GM23338 (cell line): ENCODE data around the gene ZNF140. TPM values are rescaled to one million over a fixed set of nuclear protein-coding genes. Genes with fewer than 3 reads are reported as not detected.

Experiments used
- ATAC-seq: fragments of 200-7000 bp; cut with Tn5 transposase; 3 replicates; pipeline ENCODE4 v1.9.1; 2020
- DNase-seq: peaks from one replicate; pipeline ENCODE4 v3.0.0-alpha.2; 2015; ENCODE audit warnings: low spot score
- H2AFZ ChIP-seq: fragments of 200-600 bp; sonication (generic); 2 replicates; pipeline ENCODE4 v1.8.0; 2016; ENCODE audit warnings: antibody characterized with exemption, mild to moderate bottlenecking, moderate library complexity
- H3F3A ChIP-seq: fragments of 200-600 bp; sonication (generic); replicated peaks from 2 replicates; pipeline ENCODE4 v1.8.0; 2017; ENCODE audit warnings: antibody characterized with exemption, mixed run types, low read depth
- H3K27ac ChIP-seq: fragments of 200-600 bp; sonication (generic); 2 replicates; pipeline ENCODE4 v1.6.1; 2016; ENCODE audit warnings: low read depth
- H3K27me3 ChIP-seq: fragments of 200-600 bp; sonication (generic); 2 replicates; pipeline ENCODE4 v1.8.0; 2016; ENCODE audit warnings: mild to moderate bottlenecking, mixed run types, moderate library complexity; ENCODE audit not compliant: insufficient read depth
- H3K36me3 ChIP-seq: fragments of 200-600 bp; sonication (generic); 2 replicates; pipeline ENCODE4 v1.8.0; 2016; ENCODE audit warnings: mild to moderate bottlenecking; ENCODE audit not compliant: insufficient read depth
- H3K4me1 ChIP-seq: fragments of 200-600 bp; sonication (generic); 2 replicates; pipeline ENCODE4 v1.8.0; 2016; ENCODE audit warnings: mild to moderate bottlenecking, moderate library complexity; ENCODE audit not compliant: insufficient read depth
- H3K4me2 ChIP-seq: fragments of 200-600 bp; sonication (generic); 2 replicates; pipeline ENCODE4 v1.7.1; 2017; ENCODE audit warnings: mixed run types
- H3K4me3 ChIP-seq: fragments of 200-600 bp; sonication (generic); 2 replicates; pipeline ENCODE4 v1.6.1; 2016; ENCODE audit warnings: mixed run types
- H3K79me2 ChIP-seq: fragments of 200-600 bp; sonication (generic); replicated peaks from 2 replicates; pipeline ENCODE4 v1.8.0; 2017; ENCODE audit warnings: mild to moderate bottlenecking; ENCODE audit not compliant: insufficient read depth
- H3K9me2 ChIP-seq: fragments of 200-600 bp; sonication (generic); 2 replicates; pipeline ENCODE4 v1.8.0; 2017; ENCODE audit not compliant: insufficient read depth
- H4K20me1 ChIP-seq: fragments of 200-600 bp; sonication (generic); replicated peaks from 2 replicates; pipeline ENCODE4 v1.8.0; 2017; ENCODE audit warnings: mild to moderate bottlenecking; ENCODE audit not compliant: insufficient read depth
- H3K27ac Mint-ChIP-seq: 2 replicates; pipeline ENCODE4 v1.8.0; 2020; ENCODE audit warnings: inconsistent platforms, mild to moderate bottlenecking, moderate library complexity, mixed read lengths
- H3K27me3 Mint-ChIP-seq: 3 replicates; pipeline ENCODE4 v1.8.0; 2022; ENCODE audit warnings: low read depth, mild to moderate bottlenecking, moderate library complexity, mixed read lengths, inconsistent platforms; ENCODE audit not compliant: insufficient read depth, poor library complexity
- H3K36me3 Mint-ChIP-seq: 3 replicates; pipeline ENCODE4 v1.8.0; 2021; ENCODE audit warnings: low read depth, mild to moderate bottlenecking, inconsistent platforms, moderate library complexity, mixed read lengths
- H3K4me1 Mint-ChIP-seq: 3 replicates; pipeline ENCODE4 v1.8.0; 2020; ENCODE audit warnings: mild to moderate bottlenecking, inconsistent platforms, mixed read lengths
- H3K4me3 Mint-ChIP-seq: 3 replicates; pipeline ENCODE4 v1.8.0; 2021; ENCODE audit warnings: moderate library complexity, mild to moderate bottlenecking, inconsistent platforms, mixed read lengths
- H3K9me3 Mint-ChIP-seq: 3 replicates; pipeline ENCODE4 v1.8.0; 2020; ENCODE audit warnings: moderate library complexity, mild to moderate bottlenecking, inconsistent platforms, mixed read lengths
- CREB1 ChIP-seq: fragments of 250-450 bp; sonication (Bioruptor Pico); IDR thresholded peaks from 2 replicates; pipeline ENCODE4 v1.5.0; 2020; ENCODE audit warnings: low read depth, mild to moderate bottlenecking, moderate library complexity
- ETS1 ChIP-seq: IDR thresholded peaks from 2 replicates; pipeline ENCODE4 v1.6.1; 2016; ENCODE audit warnings: antibody characterized with exemption
- EZH2 ChIP-seq: fragments of 200-600 bp; sonication (generic); IDR thresholded peaks from one replicate; pipeline ENCODE4 v1.8.0; 2017; ENCODE audit warnings: antibody characterized with exemption, mild to moderate bottlenecking, low read depth; ENCODE audit not compliant: unreplicated experiment
- EZH2phosphoT487 ChIP-seq: fragments of 200-600 bp; sonication (generic); IDR thresholded peaks from one replicate; pipeline ENCODE4 v1.8.1; 2018; ENCODE audit warnings: antibody characterized with exemption; ENCODE audit not compliant: unreplicated experiment
- JUNB ChIP-seq: IDR thresholded peaks from one replicate; pipeline ENCODE4 v1.6.1; 2016; ENCODE audit warnings: antibody characterized with exemption; ENCODE audit not compliant: unreplicated experiment
- POLR2AphosphoS5 ChIP-seq: IDR thresholded peaks from 2 replicates; pipeline ENCODE4 v1.6.1; 2016; ENCODE audit warnings: antibody characterized with exemption, low read depth
- ZNF114 ChIP-seq: fragments of 250-450 bp; sonication (Bioruptor Pico); IDR thresholded peaks from 2 replicates; pipeline ENCODE4 v1.5.0; 2020; ENCODE audit warnings: mild to moderate bottlenecking, moderate library complexity
- ZNF331 ChIP-seq: fragments of 250-450 bp; sonication (Bioruptor Pico); IDR thresholded peaks from 2 replicates; pipeline ENCODE4 v1.5.0; 2020; ENCODE audit warnings: low read depth, mild to moderate bottlenecking, moderate library complexity
- ZNF462 ChIP-seq: fragments of 250-450 bp; sonication (Bioruptor Pico); IDR thresholded peaks from 2 replicates; pipeline ENCODE4 v1.5.0; 2020; ENCODE audit warnings: mild to moderate bottlenecking, moderate library complexity
- polyA plus RNA-seq: library from polyadenylated mRNA; unstranded; fragments of >200 nt; fragmentation: Nextera tagmentation; extraction: Ambion mirVana; gene quantifications from 2 replicates; pipeline ENCODE4 v1.2.1, GENCODE V29; 2016
- total RNA-seq: library from RNA; depleted of rRNA; stranded (reverse); fragments of >200 nt; shearing (Covaris generic); gene quantifications from 2 replicates; pipeline ENCODE4 v1.2.3, GENCODE V29; 2014
- TF ChIP-seq, protein P1 (sequence below), 2 experiments: fragments of 200-600 bp in 1 of 2; sonication (generic) in 1 of 2; conservative IDR thresholded peaks; 2 replicates each; pipeline versions ENCODE4 v1.5.1 to v1.6.1; 2016 to 2017; ENCODE audit warnings: antibody characterized with exemption in 2 of 2, low read depth in 2 of 2, mild to moderate bottlenecking in 2 of 2, moderate library complexity in 1 of 2

The ZNF140 gene
- total and polyA plus RNA-seq, 2 experiments from 2014 or later: 15.4 to 16.2 TPM

DNA sequence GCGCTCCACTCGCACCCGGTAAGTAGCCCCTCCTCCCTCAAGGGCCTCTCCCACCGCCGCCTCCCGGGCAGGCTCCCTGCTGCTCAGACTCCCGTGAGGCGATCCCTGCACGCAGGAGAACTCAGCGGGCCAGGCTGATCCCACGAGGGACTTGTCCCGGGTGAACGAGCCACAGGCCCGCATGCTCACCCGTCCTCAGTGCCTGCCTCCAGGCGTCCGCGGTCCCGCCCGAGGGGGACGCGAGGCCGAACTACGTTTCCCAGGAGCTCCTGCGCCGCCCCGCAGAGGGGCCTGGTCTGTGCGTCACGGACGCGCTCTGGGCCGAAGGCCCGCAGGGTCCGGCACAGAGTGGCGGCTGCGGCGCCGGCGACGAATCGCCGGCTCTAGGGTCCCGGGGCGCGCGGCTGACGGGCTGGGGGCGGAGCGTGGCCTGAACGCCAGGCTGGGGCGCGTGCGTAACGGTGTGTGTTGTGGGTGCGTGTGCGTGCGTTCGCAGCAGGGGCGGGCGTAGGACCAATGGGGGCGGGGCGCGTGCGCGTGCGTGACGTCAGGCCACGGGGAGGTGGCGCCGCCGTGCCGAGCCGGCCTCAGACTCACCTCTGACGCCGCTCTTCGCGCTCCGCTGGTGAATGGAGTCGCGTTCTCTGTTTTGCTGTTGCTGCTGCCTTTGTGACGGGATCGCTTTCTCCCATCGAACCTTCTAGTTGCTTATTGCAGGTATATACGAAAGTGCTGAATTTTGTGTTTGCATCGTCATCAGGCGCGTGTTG lies 49.5 kb downstream of the ZNF140 start, which contains the start of the genes ZNF10 and ZNF891:
ZNF10 (plus strand) TSS at position 590 of the 770 bp plus-strand sequence. CDS start 13,866 bp downstream, outside the sequence.
ZNF891 (minus strand) TSS at position 237 of the 770 bp plus-strand sequence. CDS start 8,356 bp downstream, outside the sequence.
- DNase-seq: peak; percentile 96
- peak within 1 kb of the TSS; percentile 98 for H2AFZ ChIP-seq
- H3K4me3 ChIP-seq: peak within 1 kb of the TSS; percentile 68
- H3K4me2 ChIP-seq: peak within 1 kb of the TSS; percentile 94
- no peaks in the 10 kb centered on the region for H3F3A ChIP-seq
- TF ChIP-seq ZNF331 (CRISPR knock-in tag) (no peak), ETS1 (peak; percentile 91), EZH2 (no peak), CREB1 (CRISPR knock-in tag) (peak; percentile 95), JUNB (no peak), POLR2AphosphoS5 (peak; percentile 97)
- TF ChIP-seq, protein P1, sequence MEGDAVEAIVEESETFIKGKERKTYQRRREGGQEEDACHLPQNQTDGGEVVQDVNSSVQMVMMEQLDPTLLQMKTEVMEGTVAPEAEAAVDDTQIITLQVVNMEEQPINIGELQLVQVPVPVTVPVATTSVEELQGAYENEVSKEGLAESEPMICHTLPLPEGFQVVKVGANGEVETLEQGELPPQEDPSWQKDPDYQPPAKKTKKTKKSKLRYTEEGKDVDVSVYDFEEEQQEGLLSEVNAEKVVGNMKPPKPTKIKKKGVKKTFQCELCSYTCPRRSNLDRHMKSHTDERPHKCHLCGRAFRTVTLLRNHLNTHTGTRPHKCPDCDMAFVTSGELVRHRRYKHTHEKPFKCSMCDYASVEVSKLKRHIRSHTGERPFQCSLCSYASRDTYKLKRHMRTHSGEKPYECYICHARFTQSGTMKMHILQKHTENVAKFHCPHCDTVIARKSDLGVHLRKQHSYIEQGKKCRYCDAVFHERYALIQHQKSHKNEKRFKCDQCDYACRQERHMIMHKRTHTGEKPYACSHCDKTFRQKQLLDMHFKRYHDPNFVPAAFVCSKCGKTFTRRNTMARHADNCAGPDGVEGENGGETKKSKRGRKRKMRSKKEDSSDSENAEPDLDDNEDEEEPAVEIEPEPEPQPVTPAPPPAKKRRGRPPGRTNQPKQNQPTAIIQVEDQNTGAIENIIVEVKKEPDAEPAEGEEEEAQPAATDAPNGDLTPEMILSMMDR (conservative IDR thresholded peaks at IDR 0.05; ENCODE audit: low read depth in 2 of 2): no peak
- peak within 1 kb of the TSS; percentile 99 for H3K27ac Mint-ChIP-seq
- peaks cover 75% of the 10 kb centered on the region for H3K9me3 Mint-ChIP-seq
- peaks cover 3% of the 10 kb centered on the region; the same call in 2 of the 3 replicates for H3K4me1 Mint-ChIP-seq
- H3K4me1 ChIP-seq: no peaks in the 10 kb centered on the region
- peaks cover 12% of the 10 kb centered on the region for H3K27me3 Mint-ChIP-seq
- peak within 1 kb of the TSS; percentile 99 for H3K4me3 Mint-ChIP-seq
- peak within 1 kb of the TSS; percentile 87 for H3K27ac ChIP-seq
- H3K9me2 ChIP-seq: no peaks in the 10 kb centered on the region
- H3K27me3 ChIP-seq: no peaks in the 10 kb centered on the region
- ATAC-seq: peak; percentile 99
- H3K79me2 ChIP-seq: peaks cover 85% of the 10 kb centered on the region
- peaks cover 40% of the 10 kb centered on the region for H3K36me3 ChIP-seq
- peaks cover 90% of the 10 kb centered on the region for H3K36me3 Mint-ChIP-seq
- H4K20me1 ChIP-seq: no peaks in the 10 kb centered on the region

DNA sequence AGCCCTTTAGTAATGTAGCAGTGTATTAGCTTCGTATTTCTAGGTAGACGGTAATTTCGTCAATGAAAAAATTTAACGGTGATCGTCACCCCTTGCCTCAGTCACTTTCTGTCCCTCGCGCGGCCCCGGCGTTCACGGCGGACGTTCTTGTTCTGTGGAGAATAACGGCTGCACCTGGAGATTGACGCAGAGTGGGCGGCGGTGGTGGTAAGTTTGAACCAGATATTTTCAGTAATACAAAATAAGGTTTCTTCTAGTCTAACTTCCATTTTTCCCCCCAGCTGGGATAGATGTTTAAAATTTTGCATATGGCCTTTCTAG lies 50.0 kb downstream of the ZNF140 start:
- peaks cover 3% of the 10 kb centered on the region; the same call in 2 of the 3 replicates for H3K4me1 Mint-ChIP-seq
- Histone ChIP-seq H3F3A (no peaks in the 10 kb centered on the region), H3K79me2 (peaks cover 79% of the 10 kb centered on the region), H3K4me1 (no peaks in the 10 kb centered on the region), H3K4me3 (peak overlapping the region; percentile 68), H3K36me3 (peaks cover 35% of the 10 kb centered on the region), H3K4me2 (peak overlapping the region; percentile 76), H2AFZ (peak overlapping the region; percentile 84; the same call in 1 of the 2 replicates), H3K27ac (peak overlapping the region; percentile 87), H3K9me2 (no peaks in the 10 kb centered on the region), H4K20me1 (no peaks in the 10 kb centered on the region), H3K27me3 (no peaks in the 10 kb centered on the region)
- DNase-seq: no peak
- peak overlapping the region; percentile 99 for H3K4me3 Mint-ChIP-seq
- peak overlapping the region; percentile 99 for H3K27ac Mint-ChIP-seq
- H3K9me3 Mint-ChIP-seq: peaks cover 75% of the 10 kb centered on the region
- H3K27me3 Mint-ChIP-seq: peaks cover 12% of the 10 kb centered on the region
- ATAC-seq: peak; percentile 2; the same call in 2 of the 3 replicates
- peaks cover 90% of the 10 kb centered on the region for H3K36me3 Mint-ChIP-seq
- TF ChIP-seq CREB1 (CRISPR knock-in tag) (no peak), ETS1 (no peak), ZNF114 (CRISPR knock-in tag) (no peak), ZNF462 (CRISPR knock-in tag) (no peak), EZH2phosphoT487 (no peak)
